NCI-H524 treated with DMSO at 0.1 percent for 48 hours (cell line): ENCODE measurements around the gene SART1.
"Not testable (repeated sequence)": the region's sequence is repeated elsewhere in the genome, so short reads cannot be mapped to it uniquely, and the experiment has no call there.

Experiments
- DNase-seq: peaks from one replicate; lab custom pipeline; 2025; lab: John Stamatoyannopoulos, UW

Gene SART1

DNA sequence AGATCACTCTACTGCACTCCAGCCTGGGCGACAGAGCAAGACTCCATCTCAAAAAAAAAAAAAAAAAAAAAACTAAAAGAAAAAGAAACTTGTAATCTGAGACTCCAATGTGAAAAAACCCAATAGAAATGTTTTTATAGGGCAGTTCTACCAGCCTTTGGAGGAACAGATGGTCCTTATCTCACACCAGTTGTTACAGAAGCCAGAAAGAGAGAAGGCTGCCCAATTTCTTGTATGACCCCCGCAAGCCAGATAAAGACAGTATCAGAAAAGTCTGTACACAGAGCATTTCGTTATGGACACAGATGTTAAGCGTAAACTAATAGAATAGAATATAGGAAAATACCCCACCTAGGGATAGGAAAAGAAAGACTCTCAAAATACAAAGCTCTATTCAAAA, 27.5 kb upstream of the SART1 start:
- DNase-seq: peak; percentile 29

DNA sequence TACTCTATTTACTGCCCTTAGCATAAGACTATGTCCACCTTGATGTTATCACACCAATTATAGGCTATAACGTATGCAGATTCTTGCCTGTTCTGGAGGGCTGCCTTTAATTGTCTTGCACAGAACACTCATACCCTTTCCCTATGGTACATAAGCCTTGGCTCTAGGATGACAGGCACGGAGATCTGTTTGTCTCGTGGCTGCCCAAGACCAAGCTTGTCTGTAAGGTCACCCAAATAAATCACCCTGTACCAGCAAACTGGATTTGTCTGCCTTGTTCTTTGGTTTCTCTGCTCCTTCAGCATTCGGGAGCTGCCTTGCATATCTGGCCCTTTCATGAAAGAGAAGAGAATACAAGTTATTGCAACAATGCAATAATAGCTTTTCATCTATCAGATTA, 23.8 kb upstream of the SART1 start:
- no peak for DNase-seq

DNA sequence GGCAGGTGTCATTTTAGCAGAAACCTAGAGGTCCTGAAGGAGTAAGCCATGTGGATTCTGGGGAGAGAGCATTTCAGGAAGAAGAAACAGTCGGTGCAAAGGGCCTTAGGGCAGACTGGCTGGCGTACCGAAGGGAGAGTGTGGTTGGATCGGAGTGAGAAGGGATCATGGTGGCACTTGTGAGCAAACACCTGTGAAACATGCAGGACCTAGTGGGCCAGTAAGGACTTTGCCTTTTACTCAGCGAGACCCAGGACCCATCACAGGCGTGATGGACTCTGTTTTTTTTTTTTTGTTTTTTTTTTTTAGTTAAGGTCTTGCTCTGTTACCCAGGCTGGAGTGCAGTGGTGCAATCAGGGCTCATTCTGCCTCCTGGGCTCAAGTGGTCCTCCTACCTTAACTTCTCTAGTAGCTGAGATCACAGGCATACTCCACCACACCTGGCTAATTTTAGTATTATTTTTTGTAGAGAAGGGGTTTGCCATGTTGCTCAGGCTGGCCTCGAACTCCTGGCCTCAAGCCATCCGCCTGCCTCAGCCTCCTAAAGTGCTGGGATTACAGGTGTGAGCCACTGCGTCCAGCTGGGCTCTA, 19.7 kb upstream of the SART1 start:
- no peak for DNase-seq

DNA sequence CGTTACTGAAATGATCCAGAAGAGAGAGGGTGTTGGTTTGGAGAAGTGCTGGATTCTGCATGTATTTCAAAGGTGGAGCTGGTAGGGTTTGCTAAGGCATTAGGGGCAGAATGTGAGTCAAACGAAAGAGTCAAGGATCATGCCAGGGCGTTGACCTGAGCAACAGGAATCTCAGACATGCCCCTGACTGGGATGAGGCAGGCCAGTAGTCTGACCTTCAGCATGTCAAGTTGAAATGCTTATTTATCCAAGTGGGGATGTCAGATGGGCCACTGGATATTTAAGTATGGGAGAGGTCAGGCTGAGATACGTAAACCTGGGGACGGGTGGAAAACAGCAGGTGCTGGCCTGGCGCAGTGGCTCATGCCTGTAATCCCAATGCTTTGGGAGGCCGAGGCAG, 19.0 kb upstream of the SART1 start:
- no peak for DNase-seq

DNA sequence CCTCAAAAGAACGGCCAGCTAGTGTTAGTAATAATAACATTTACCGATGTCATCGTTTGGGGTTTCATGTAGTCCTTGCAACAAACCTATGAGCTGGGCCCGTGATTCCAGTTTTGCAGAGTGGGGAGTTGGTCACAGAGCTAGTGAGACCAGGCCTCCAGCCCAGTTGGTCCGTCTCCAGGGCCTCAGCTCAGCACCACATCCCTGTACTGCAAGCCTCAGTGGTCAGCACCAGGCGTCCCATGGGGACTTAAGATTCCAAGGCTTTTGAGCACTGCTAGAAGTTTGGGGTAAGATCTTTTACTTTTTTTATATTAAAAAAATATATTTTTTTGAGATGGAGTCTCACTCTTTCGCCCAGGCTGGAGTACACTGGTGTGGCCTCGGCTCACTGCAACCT, 17.3 kb upstream of the SART1 start:
- no peak for DNase-seq

DNA sequence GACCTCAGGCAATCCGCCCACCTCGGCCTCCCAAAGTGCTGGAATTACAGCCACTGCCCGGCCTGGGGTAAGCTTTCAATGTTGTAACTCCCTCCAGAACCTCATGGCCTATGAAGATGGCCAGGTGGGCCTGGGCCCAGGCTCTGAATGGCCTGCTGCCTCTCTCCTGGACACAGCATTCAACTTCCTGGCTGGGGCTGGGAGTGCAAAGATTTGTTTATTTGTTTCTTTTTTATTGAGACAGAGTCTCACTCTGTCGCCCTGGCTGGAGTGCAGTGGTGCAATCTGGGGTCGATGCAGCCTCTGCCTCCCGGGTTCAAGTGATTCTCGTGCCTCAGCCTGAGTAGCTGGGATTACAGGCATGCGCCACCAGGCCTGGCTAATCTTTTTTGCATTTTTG, 16.8 kb upstream of the SART1 start:
- DNase-seq: no peak

DNA sequence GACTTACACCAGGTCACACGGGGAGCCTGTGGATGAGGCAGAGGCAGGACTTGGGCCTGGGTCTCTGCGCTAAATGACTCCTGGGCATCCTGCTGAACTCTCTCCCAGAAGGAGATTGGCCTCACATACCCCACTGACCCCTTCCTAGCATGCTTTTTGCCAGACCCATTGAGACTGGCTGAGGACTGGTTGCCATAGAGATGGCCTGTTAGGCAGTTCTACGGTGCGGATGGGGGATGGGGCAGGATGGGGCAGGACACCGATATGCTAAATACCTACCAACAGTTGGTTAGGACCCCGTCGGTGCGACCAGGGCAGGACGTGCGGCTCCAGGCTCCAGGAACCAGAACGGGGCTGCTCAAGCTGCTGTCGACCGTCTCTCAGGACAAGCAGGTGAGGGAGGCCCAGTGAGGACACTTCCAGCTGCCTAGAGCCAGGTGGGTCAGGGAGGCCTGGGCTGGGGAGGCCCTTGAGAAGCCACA, 16.1 kb upstream of the SART1 start, which contains the start of gene TSGA10IP:
TSS of gene TSGA10IP (plus strand) at position 51 of the 482 bp plus-strand sequence. CDS start at position 247, 196 bp downstream.
- no peak for DNase-seq

DNA sequence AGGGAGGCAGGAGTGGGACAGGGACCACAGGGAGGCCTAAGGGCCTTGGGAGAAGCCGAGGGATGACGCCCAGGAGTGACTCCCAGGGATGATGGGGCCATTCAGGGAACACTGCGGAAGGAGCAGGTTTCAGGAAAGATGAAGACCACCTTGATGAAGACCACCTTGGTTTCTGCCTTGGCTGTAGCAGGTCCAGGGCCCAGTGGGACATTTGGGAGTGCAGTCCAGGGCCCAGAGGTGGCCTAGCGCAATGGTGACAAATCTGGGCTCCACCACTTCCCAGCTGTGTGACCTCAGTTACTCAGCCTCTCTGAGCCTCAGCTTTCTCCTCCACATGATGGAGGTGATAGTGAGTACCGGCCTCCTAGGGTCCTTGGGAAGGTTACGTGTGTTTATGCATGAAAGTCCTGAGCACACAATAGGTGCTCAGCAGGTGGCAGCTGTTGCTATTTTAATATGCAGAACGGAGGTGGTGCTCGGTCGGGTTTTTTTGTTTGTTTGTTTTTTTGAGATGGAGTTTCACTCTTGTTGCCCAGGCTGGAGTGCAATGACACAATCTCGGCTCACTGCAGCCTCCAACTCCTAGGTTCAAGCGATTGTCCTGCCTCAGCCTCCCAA, 15.5 kb upstream of the SART1 start:
- DNase-seq: no peak

DNA sequence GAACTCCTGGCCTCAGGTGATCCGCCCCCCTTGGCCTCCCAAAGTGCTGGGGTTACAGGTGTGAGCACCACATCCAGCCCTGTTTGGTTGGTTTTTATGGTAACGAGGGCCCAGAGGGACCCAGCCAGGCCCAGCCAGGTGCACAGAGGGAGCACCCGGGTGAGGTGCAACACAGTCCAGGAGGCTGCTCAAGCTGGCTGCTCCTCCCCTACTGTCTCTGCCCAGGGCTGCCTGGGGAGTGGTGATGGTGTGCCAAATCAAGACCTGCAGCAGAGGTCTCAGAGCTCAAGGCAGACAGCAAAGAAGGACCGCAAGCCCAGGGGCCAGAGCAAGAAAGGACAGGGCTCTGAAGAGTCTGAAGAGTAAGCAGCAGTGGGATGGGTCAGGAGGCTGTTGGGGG, 14.9 kb upstream of the SART1 start:
- DNase-seq: no peak

DNA sequence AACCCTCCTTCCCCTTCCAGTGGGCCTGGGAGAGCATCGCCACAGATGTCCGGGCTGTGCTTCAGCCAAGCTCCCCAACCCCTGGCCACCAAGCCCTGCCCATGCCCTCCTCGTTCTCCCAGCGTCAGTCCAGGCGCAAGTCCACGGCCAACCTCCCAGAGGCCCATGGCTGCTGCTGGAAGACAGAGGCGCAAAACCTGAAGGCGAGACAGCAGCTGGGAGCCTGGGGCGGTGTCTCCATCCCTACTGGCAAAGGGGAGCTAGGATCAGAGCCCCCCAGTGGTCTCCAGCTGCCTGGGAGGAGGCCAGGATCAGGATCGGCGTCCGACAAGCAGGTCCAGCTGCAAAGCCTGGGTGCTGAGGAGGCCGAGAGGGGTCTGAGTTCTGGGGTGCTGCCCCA, 14.4 kb upstream of the SART1 start:
- no peak for DNase-seq

DNA sequence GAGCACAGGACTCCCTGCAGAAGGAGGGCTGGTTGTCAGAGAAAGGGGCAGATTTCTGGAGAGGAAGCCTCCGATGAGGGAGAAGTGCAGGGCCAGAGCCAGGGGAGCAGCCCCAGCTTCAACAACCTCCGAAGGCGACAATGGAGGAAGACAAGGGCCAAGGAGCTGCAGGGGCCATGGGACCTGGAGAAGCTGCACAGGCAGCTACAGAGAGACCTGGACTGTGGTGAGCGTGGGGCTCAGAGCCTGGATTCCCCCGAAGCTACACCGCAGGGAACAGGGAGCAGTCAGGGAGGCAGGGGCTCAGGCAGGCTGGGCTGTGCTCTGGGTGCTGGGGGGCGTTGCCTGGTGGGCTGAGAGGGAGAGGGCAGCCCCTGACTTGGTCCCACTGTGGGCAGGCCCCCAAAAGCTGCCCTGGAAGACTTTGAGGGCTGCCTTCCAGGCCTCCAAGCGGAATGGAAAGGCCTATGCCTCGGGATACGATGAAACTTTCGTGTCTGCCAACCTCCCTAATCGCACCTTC, 13.9 kb upstream of the SART1 start:
- DNase-seq: no peak

DNA sequence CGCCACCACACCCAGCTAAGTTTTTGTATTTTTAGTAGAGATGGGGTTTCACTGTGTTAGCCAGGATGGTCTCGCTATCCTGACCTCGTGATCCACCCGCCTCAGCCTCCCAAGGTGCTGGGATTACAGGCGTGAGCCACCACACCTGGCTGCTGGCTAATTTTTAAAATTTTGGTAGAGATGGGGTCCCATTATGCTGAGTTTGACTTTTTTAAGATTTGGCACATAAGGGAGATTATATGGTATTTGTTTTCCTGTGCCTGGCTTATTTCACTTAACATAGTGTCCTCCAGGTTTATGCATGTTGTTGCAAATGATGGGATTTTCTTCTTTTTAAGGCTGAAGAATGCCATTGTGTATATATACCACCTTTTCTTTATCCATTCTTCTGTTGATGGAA, 10.8 kb upstream of the SART1 start:
- DNase-seq: not testable (repeated sequence)

DNA sequence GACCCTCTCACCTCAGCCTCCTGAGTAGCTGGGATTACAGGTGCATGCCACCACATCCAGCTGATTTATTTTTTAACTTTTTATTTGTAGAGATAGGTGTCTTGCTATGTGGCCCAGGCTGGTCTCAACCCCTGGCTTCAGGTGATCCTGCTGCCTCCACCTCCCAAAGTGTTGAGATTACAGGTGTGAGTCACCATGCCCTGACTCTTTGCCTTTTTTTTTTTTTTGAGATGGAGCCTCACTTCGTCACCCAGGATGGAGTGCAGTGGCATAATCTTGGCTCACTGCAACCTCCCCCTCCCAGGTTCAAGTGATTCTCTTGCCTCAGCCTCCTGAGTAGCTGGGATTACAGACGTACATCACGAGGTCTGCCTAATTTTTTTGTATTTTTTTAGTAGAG, 9.9 kb upstream of the SART1 start:
- DNase-seq: not testable (repeated sequence)

DNA sequence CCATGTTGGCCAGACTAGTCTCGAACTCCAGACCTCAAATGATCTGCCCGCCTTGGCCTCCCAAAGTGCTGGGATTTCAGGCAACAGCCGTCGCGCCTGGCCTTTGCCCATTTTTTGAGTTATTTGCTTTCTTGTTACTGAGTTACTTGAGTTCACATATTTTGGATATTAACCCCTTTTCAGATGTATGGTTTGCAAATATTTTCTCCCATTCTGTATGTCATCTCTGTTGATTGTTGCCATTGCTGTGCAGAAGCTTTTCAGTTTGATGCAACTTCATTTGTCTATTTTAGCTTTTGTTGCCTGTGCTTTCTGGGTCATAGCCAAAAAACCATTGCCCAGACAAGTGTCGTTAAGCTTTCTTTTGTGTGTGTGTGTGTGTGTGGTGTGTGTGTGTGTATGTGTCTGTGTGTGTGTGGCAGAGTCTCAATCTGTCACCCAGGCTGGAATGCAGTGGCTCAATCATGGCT, 9.4 kb upstream of the SART1 start:
- DNase-seq: no peak

DNA sequence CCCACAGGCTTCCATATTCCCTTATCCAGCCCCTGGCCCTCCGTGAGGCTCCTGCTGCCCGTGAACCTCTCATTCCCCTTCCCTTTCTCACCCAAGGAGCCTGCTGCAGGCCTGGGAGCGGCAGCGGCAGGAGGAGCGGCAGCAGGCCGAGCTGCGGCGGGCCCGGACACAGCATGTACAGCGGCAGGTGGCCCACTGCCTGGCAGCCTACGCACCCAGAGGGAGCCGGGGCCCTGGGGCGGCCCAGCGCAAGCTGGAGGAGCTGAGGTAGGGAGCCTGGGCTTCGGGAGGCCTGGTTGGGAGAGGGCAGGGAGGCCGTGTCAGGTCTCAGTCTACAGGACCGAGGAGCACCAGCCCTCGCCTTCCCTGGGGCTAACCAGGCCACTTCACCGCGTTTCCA, 8.1 kb upstream of the SART1 start:
- no peak for DNase-seq

DNA sequence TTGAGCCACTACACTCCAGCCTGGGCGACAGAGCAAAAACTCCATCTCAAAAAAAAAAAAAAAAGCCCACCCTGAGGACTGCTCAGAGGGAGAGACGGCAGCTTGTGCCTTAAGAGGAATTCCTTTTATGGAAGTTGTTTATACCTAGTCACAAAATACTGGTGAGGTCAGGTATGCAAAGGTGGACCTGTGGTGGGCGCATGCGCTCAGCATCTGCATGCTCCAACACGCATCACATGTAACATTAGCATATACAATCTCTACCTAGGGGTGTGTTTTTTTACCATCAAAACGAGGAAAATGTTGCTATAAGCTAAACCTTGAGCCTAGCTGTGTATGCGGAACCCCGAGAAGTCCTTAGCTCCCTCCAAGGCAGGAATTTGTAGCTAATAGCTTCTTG, 6.8 kb upstream of the SART1 start:
- no peak for DNase-seq

DNA sequence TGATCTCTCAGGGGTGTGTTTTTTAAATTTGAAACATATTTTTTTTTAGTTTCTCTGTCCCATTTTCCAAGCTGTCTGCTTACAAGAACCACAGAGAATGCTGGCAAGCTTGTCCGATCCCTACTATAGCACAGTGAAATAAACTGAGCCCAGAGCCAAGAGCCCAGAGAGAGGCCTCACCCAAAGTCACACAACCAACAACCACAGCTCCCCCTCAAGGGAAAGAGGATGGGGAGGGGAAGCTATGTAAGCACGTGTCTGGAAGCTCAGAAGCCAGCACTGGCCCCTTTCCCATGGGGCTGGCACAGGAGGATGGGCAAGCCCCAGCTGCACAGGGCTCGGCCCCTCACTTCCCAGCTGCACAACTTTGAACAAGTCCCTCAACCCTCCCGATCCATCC, 3.2 kb upstream of the SART1 start:
- DNase-seq: no peak

DNA sequence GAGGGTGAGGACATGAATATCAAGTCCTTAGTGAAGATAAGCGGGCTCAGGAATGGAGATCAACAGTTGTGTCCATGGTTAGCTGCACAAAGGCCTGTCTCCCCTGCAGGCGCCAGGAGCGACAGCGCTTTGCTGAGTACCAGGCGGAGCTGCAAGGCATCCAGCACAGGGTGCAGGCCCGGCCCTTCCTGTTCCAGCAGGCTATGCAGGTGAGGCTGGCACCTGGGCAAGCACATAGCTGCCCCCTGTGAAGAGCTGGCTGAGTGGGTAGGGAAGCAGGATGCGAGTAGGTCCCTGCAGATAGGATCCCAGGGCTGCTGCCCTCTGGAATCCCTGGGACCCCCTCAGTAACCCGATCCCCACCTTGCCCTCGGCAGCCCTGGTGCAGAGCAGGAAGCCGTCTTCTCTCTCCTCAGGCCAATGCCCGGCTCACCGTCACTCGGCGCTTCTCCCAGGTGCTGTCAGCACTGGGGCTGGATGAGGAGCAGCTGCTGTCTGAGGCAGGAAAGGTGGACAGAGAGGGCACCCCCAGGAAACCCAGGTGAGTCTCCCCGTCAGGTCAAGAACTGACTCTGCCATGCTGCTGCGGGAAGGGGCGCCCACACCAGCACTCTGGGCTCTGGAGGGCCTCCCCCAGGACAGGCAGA, 2.6 kb upstream of the SART1 start:
- DNase-seq: no peak

DNA sequence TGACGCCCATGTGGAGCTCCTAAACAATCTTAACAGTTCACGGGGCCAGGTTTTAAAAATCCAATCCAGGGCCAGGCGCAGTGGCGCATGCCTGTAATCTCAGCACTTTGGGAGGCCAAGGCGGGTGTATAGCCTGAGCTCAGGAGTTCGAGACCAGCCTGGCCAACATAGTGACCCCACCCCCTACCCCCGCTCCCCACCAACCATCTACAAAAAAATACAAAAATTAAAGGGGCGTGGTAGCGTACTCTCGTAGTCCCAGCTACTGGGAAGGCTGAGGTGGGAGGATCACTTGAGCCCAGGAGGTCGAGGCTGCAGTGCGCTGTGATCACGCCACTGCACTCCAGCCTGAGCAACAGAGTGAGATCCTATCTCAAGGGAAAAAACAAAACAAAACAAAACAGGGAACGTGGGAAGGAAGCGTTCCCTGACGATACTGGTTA, 689 bp upstream of the SART1 start:
- no peak for DNase-seq

DNA sequence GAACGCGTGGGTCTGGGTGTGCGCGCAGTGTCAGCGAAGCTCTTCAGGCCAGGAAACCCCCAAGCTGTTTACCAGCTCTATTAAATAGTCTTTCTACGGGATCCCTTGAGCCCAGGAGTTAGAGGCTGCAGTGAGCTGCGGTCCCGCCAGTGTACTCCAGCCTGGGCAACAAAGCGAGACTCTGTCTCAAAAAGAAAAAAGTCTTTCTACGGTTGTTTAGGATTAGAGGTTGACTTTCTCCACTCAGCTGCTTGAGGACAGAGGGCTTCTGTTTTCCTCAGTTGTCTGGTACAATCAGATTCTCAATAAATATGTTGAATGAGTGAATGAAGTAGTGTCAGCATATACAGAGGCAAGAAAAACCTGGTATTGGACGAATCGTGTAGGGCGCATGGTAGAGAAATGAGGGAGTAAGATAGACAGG, 619 bp downstream of the SART1 start:
- DNase-seq: no peak

DNA sequence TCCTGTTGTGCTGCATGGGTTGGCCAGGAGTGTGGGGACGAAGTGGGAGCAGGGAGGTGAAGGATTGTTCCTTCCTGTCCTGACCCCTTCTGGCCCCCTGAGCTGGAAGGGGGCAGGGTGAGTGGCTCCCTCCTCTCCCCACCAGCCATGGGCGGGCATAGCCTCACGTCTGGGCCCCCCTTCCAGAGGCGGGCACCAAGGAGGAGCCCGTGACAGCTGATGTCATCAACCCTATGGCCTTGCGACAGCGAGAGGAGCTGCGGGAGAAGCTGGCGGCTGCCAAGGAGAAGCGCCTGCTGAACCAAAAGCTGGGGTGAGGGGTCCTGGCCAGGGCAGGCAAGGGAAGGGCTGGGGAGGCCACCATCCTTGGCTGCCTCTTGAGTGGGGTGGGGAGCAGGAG, 3.4 kb downstream of the SART1 start:
- DNase-seq: no peak

DNA sequence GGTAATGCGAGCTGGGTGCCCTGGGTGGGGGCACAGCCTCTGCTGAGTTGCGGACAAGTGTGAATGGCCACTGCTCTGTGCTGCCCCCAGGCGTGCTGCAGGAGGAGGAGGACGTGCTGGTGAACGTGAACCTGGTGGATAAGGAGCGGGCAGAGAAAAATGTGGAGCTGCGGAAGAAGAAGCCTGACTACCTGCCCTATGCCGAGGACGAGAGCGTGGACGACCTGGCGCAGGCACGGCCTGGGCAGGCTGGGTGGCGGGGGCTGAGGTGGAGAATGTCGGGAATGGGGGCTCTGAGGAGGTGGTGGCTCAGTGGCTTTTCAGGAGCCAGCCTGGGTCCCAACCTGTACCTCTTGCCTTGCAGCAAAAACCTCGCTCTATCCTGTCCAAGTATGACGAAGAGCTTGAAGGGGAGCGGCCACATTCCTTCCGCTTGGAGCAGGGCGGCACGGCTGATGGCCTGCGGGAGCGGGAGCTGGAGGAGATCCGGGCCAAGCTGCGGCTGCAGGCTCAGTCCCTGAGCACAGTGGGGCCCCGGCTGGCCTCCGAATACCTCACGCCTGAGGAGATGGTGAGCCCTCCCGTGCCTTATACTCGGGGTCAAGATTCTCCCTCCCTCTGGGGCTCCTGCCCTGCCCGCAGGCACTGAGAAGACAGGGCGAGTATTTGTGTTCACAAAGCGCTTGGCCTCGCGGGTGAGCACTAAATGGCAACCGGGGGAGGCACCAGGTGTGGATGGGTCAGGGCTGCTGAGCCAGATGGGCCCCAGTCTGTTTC, 4.6 kb downstream of the SART1 start:
- DNase-seq: no peak
